HG02798 (cell line): ENCODE measurements around the gene TGFA.

Experiments
- ATAC-seq: cut with Tn5 transposase; IDR thresholded peaks from one replicate; pipeline ENCODE4 v1.9.1; 2021; ENCODE audit warnings: mild to moderate bottlenecking; ENCODE audit not compliant: unreplicated experiment, poor library complexity

The TGFA gene

DNA sequence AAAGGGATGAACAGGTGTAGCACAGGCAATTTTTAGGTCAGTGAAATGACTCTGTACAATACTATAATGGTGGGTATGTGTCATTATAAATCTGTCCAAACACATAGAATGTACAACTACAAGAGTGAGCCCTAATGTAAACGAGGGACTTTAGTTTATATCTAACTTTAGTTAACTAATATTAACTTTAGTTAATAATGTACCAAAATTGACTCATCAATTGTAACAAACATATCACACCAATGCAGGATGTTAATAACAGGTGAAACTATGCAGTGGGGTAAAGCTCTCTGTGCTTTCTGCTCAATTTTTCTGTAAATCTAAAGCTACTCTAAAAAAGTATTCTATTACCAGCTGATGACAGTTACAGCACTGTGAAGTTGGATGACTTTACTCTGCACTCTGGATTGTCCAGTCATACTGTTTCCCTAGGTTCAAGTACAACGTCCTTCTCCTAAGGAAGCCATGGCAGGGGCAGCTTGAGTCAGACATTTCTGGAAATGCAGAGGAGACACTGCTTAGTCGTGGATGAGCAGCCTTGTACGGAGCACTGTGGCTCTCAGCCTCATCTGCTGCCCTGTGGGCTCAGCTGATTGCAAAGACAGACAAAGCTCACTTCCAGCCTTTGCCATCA is 26.1 kb downstream of the TGFA start:
- no peak for ATAC-seq

DNA sequence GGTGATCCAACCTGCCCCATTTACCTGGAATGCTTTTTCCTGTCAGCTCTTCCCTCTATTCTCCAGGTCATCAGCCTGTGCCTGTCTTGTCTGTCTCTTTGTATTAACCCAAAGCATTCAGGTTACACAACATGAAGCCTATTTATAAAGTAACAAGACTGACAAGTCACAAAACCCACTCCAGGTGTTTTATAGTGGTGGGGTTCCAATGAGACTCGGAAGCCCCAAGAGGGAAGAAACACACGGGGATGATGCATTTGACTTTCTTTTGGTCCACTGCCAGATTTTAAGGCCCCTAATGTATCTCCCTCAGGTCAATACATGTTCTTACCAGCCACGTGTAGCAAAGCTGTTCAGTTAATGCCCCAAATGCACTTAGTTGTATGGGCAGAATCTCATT is 27.5 kb downstream of the TGFA start:
- ATAC-seq, result no peak

DNA sequence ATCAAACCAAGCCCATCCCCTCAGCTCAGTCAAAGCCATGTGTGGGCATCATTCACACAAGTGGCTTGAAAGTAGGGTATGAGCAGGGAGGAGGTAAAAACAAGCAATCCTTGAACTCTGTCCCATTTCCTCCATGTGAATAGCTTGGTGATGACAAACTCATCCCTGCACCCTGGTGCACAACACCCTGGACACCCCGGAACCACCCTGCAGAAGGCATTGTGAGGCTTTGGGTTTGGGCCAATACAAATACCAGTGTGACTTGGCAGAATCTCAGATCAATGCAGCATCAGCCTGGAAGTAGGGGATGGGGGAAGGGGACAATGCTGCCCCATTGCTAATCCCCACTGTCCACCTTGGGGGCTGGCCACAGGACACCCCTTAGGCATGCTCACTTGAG is 28.6 kb downstream of the TGFA start:
- ATAC-seq, result no peak

DNA sequence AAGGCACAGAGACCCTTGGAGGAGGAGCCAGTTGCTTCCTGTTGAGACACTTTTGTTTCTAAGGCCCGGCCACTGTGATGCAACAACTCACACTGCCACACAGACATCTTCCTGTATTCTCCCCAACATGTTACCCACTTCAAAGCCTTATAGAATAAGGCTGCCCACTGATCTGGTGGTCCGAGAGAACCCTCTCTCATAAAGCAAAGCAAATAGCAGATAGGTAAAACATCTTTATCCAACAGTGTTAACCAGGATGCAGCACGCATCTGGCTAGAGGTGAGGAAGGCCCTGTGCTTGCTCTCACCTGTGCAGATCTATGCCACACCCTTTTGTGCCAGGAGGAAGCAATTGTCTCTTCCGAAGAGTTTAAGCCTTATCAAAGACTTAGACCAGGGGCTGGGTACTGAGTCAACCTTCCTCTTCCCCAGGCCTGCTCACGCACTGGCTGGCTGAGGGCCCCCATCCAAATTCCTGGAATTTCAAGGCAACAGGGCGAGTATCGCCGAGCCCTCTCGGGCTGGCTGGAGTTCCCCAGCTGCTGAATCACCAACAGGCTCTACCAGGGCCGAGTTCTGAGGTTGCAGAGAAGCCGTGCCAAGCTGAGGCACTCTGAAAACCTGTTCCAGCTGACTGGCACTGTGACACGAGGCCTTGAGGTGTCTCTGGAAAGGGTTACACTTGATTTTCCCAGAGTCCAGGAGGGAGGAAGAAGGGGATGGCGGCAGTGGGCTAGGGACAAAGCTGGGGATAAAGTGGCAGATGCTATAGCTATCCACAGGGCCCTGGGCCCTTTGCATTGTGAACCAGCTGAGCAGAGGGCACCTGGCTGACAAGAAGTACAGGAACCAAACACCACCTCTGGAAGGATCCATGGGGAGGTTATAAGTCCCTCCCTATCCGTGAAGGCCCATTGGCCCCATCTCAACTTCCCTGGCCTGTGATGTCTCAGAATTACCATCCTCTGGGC is 29.3 kb downstream of the TGFA start:
- no peak for ATAC-seq

DNA sequence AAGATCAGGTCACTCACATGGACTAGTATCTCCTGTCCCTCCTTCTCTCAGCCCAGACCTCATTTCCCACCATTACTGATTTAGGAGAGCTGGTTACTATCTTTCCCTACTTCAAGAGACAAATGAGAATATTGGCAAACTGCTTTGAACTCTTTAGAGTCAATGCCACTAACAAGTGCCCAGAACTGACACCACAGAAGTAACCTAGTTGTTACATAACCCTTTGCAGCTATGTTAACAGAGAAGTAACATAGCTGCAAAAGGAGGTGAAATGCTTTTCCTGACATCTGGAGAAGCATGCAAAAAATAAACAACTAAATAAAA is 30.0 kb downstream of the TGFA start:
- ATAC-seq, result no peak

DNA sequence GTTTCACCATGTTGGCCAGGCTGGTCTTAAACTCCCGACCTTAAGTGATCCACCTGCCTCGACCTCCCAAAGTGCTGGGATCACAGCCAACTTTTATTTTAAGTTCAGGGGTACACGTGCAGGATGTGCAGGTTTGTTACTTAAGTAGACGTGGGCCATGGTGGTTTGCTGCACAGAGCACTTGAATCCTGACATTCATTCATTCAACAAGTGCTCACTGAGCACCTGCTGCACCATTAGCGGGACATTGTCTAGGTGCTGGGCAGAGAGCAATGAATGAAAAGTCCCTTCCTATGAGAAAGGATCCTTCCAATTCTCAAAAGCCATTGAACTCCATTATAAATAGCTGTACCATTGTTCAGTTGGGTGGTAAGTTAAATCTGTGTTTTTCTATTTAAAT is 31.0 kb downstream of the TGFA start:
- no peak for ATAC-seq

DNA sequence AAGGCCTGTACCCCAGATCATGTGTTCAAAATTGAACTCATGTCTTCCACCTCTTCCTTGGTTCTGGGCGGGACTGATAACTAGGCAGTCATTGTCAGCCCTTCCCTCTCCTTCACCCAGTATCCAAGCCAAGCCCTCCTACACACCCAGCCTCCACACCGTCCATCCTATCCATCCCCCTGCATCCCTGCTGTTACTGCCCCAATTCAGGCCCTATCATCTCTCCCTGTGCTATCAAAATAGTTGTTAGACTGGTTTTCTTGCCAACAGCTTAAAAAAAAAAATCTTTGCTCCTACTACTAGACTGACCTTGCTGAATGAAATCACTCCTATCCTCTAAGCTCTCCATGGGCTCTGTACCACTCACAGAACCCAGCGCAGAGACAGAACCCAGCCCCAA is 32.8 kb downstream of the TGFA start:
- ATAC-seq, result no peak

DNA sequence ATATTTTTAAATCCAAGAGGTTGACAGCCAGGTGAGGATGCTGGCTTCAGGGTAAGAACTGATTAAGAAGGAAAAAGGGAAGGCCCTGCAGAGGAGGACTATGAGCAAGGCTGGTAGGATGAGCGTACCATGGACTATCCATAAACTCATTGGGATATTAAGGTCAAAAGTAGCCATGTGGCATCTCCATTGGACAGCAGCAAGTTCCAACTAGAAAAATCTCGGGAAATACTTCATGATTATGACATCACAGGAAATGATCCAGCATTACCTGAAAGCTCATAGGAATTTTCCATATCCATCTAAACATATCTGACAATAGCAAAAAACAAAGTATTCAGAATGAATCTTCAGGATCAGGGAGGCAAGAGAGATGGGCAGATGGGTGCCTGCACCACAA is 34.2 kb downstream of the TGFA start:
- no peak for ATAC-seq

DNA sequence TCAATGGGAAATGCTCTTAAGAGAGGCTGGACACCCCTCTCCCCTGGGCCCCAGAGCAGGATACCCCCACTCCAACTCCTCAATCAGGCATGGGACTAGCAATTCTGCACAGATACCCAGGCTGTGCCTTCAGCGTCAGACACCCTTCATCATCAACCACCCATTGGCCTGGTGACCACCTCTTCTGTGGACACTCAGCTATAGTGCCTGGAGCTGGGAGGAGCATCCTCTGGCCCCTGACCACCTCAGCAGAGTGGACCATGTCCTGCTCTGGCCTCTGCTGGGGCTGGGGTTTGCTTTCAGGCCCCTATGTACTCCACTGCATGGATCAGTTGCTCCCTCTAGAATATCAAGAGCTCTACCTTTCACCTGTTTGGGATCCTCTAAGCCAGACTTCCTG is 35.1 kb downstream of the TGFA start:
- no peak for ATAC-seq

DNA sequence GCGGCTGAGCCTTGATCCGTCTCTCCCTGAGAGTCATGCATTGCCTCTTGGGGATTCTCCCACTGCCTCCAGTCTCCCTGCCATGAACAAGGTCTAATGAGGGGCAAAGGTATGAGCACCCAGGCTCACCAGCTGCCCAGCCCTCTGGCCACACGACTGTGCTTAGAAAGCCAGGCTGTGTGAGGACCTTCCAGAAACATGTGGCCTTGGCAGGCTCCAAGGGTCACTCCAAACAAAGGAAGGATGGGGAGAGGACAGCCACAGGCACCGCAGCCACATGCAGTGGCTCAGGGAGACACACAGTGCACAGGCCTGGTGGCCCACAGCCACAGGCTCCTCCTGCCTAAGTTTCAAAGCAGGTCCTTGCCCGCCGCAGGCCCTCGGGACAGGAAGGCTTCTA is 35.8 kb downstream of the TGFA start:
- no peak for ATAC-seq

DNA sequence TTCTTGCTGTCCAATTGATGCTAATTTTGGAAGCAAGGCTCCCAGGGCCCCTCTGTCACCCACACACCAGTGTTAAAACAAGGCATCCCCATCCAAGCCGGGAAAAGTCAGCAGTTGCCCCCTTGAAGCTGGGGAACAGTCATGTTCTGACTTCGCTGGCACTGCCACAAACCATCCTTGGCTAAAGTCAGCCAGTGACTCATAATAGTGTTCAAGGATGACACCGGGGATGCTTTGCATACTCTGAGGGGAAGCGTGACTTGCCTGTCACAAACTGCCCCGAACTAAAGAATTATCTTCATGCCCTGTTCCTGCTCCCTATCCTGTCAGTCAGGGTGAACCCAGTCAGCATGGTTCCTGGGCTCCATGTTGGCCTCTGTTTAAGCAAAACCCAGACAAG is 37.0 kb downstream of the TGFA start:
- peak; percentile 90 for ATAC-seq

DNA sequence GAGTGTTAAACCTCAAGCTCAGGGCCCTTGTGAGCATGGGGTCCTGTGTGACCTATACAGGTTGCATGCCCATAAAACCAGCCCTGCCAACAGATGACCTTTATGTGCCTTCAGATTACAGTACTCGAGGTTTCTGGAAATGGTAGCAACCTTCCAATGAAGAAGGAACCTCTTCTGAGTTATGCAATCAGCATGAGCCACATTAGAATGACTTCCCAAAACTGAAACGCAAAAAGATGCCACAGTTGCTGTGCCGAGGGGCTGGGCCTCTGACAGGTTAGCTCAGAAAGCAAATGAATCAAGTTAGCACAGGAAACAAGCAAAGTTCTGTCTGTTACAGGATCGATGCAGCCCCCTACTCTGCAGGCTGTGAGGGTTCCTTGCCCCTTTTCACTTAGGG is 37.7 kb downstream of the TGFA start:
- ATAC-seq, result no peak

DNA sequence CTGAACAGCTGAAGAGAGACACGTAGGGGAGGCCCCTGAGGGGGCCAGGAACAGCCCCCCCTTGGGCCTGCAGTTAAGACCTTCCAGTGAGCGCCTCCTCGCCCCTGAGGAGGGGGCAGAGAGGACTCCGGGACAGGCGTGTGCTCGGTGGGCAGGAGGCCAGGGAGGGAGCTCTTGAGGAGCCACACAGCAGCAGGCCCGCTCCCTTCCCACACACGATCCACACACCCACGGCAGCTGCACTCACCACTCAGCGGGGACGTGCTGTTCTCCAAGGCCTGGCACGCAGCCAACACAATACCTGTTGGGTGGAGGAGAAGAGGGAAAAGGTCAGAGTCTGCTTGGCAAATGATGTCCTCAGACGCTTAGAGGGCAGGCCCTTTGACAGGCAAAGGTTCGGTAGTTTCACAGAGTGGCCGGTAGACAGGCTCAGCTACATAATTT is 39.0 kb downstream of the TGFA start:
- ATAC-seq, result no peak

DNA sequence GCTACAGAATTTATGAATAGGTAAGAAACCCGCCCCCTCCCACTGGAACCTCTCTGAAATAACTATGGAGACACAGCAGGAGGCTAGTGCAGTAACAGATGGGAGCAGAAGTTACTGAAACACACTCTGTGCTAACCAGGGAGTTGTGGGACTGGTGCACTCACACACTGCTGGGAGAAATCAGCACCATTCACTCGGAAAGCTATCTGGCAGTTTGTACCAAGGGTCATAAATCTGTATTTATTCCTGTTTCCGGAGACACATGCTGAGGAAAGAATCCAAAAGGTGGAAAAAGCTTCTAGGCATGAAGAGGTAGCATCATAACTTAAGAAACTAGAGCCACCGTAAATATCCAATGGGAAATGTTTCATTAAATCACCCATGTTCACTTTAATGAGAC is 39.9 kb downstream of the TGFA start:
- no peak for ATAC-seq

DNA sequence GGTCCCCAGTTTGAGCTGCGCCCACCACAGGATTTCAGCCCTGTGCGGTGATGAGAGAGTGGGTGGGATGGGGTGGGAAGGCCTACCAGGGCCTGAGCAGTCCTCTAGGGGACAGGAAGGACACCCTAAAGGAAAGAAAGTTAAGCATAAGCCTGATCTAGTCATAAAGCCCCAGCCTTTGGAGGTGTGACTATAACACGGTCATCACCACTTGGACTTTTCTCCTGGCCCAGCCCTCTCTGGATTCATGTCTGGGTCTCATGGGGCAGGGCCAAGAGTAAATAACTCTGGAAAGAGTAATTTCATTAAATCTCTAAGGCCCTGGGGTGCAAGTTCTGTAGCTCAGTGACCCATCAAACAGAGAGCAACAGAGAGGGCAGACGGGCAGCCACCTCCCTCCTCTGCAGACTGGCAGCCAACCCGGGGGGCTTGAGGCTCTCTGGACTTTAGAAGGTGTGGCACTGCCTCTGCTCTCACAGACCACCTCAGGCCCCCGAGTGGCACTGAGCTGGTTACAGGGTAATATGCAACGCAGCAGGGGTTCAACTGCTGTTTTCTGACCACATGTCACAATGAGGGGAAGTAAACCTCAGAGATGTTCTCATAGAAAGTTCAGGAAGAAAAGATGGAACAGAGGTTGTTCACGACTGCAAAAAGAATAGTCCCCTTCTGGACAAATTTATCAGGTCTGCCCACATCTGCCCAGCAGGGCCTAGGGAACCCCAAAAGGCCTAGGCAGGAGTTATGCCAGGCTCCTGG is 41.5 kb downstream of the TGFA start:
- no peak for ATAC-seq

DNA sequence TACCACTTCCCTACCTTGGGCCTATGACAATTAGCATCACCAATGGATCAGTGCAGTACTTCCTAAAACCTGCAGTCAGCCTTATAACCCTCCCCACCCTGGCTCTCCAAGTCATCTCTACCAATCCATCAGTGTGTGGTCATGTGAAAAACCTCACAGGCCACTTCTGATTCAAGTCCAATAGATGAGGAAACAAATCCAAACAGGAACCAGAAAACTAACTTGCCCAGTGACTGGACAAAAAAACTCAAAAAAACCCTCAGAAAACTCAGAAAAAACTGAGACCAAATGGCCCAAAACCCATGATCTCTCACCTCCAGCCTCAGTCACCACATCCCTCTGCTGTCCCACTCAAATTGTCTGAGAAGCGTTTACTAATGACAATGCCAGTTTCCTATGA is 43.3 kb downstream of the TGFA start:
- no peak for ATAC-seq

DNA sequence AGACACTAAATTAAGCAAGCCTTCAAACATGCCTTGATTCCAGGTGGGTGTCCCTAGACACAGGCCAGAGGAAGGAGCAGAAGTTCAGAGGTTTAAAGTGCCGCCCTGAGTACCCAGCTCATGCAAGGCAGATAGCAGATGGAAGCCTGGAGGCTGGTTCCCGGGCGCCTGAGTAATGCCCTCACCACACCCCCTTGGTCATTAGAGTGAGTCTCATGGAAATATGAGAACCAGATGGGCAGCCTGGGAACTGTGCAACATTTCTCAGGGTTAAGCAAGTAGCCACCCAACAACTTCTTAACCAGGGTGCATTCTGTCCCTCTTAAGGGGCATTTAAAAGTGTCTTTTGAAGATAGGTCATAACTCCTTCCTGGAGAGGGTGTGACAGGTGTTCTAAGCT is 44.1 kb downstream of the TGFA start:
- no peak for ATAC-seq

DNA sequence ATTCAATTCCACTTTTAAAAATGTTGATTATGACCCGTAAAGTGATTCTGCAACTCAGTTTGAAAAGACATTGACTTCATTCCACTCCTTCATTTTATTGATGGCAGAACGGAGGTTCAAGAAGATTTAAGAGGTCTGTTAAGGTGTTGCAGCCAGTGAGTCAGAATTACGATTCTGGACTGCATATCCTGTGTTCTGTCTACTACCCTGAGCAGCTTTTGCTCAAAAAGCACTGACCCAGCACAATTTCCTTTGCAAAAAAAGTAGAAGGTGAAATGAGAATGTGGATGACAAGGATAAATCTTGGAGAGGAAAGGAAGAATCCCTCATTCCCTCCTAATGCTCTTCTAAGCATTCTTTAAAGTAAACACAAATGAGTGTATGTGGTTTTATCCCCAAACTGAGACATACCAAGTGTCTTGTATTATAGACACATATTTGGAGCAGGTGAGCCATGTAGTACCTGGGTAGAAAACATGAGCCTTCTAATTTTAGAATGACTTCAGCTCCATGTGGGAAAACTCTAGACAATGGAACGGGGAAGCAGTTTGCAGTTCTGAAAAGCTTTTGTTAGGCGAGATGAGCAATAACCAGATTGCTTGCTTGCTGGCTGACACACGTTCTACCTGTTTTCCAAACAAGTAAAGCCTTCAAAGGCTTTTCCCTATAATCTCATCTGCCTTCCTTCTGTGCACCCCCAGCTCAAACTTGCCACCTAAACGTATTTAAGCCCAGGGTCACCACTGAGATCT is 44.7 kb downstream of the TGFA start:
- ATAC-seq, result no peak

DNA sequence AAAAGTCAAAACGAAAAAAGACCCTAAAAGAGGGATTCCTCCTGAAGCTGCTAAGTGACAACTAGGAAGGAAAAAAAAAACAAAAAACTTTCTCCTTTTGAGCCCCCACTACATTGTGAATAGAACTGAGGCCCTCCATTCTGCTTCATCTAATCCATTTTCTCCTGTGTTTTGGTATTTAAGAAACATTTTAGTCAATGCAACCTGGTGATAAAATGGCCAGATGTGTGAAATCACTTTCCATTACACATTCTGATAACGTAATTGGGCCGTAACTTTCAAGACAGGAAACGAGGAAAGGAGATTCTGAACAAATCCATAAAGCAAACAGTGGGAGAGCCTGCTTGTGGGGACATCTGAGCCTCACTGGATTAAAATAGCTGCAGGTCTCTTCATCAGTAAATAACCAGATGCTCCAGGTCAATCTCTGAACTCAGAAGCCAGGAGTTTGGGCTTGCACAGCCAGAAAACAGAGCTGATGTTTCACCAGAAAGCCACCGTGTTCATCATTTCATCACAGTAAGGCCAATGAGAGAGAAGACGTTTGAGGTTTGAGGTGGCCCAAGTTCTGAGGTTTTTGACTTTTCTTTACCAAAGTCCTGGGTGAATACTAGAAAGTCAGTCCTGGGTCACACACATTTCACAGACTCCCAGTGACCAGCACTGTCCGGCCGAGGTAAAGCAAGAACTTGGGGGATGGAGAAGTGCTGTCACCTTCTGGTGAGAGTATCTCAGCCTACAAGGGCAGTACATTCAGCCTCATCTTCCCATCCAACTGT is 47.8 kb downstream of the TGFA start:
- no peak for ATAC-seq

DNA sequence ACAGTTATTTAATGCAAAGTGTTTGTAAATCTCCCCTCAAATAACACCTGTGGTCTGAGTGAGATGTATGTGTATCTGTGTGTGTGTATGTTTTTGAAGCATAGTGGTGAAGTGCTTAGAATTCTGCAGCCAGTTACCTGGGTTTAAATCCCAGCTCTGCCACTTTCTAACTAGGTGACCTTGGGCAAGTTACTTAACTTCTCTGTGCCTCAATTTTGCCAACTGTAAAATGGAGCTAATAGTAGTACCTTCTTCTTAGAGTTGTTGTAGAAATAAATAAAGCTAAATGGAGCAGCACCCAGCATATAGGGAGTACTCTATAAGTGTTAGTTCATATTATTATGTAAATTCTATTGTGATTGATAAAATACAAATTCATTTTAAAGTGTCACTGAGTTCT is 48.9 kb downstream of the TGFA start:
- ATAC-seq, result no peak
